RPMI8226 (cell line): ENCODE measurements around the gene DPAGT1.
A peak's percentile ranks its signal among the peaks of the same experiment; 100 is the strongest.
"Not testable (repeated sequence)": the region's sequence is repeated elsewhere in the genome, so short reads cannot be mapped to it uniquely, and the experiment has no call there.

Source experiments
- DNase-seq: peaks from one replicate; pipeline ENCODE4 v3.0.0-alpha.2; 2015

The DPAGT1 gene

GRCh38 chr11:119093942-119094815 is 7.5 kb downstream of the DPAGT1 start:
- DNase-seq = peak; percentile 31

DNA sequence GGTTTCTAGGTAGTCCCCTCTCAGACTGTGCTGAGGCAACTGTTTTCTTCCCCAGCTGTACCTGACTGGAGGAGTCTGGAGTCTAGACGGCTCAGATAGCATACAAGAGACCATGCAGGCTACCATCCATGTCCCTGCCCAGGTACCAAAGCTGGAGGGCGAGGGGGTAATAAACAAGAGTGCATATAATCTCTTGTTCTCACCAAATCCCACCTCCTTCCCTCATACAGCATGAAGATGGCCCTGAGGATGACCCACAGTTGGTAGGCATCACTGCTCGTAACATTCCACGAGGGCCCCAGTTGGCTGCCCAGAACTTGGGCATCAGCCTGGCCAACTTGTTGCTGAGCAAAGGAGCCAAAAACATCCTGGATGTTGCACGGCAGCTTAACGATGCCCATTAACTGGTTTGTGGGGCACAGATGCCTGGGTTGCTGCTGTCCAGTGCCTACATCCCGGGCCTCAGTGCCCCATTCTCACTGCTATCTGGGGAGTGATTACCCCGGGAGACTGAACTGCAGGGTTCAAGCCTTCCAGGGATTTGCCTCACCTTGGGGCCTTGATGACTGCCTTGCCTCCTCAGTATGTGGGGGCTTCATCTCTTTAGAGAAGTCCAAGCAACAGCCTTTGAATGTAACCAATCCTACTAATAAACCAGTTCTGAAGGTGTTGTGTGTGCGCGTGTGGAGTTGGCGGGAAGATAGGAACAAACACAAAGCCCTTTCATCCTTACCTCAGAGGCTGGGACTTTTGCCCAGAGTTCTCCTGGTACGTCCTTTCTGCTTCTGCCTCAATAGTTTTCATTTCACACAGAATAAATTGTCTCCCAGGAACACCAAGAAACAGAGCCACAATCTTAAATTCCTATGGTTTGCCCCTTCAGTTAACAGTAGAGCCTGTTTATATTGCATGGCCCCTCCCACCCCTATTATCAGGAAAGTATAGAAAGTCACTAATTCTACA is 8.5 kb downstream of the DPAGT1 start:
- DNase-seq = no peak

GRCh38 chr11:119091966-119092879 is 9.4 kb downstream of the DPAGT1 start:
- no peak for DNase-seq

- DNase-seq = no peak
These were observed 10.5 kb downstream of the DPAGT1 start for GRCh38 chr11:119091178-119091577.

DNA sequence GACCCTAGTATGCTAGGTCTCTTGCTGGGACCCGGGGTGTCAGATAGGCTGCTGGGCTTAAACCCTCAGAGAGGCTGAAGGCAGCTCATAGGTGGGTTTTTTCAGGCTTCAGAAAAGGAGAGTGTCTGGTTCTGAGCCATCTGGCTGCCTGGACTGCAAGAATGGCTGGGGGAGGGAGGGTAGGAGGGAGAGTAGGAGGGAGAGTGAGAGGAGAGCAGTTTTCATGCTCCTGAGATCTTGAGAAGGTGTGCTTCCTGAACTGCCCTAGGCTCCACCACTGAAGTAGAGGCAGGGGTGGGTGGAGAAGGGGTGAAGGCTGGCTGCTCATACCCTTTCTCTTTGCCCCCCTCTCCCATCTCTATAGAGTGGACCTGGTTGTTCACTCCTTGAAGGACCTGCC is 12.3 kb downstream of the DPAGT1 start:
- DNase-seq = no peak

GRCh38 chr11:119088406-119088805 is 13.2 kb downstream of the DPAGT1 start:
- no peak for DNase-seq

GRCh38 chr11:119087747-119088241 is 13.9 kb downstream of the DPAGT1 start:
- no peak for DNase-seq

- no peak for DNase-seq
These were observed 14.5 kb downstream of the DPAGT1 start for GRCh38 chr11:119087123-119087522.

DNA sequence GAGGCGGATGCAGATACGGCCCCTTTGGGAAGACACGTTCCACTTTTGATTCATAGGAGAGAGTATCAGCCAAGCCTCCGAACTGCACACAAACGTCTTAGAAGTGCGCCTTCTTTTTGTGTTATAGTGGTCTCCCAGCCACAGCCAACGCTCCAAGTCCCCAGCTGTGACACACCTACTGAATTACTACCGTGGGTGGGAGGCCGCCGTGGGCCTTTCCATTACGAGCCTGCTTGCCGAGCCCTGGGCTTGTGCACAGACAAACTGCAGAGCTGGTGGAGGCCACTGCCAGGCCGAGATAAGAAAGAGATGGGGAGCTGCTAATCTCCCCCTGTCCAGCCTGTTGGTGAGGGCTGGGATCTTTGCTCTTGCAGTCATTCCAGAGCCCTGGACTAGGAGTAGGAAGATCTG is 16.2 kb downstream of the DPAGT1 start:
- DNase-seq = no peak

DNA sequence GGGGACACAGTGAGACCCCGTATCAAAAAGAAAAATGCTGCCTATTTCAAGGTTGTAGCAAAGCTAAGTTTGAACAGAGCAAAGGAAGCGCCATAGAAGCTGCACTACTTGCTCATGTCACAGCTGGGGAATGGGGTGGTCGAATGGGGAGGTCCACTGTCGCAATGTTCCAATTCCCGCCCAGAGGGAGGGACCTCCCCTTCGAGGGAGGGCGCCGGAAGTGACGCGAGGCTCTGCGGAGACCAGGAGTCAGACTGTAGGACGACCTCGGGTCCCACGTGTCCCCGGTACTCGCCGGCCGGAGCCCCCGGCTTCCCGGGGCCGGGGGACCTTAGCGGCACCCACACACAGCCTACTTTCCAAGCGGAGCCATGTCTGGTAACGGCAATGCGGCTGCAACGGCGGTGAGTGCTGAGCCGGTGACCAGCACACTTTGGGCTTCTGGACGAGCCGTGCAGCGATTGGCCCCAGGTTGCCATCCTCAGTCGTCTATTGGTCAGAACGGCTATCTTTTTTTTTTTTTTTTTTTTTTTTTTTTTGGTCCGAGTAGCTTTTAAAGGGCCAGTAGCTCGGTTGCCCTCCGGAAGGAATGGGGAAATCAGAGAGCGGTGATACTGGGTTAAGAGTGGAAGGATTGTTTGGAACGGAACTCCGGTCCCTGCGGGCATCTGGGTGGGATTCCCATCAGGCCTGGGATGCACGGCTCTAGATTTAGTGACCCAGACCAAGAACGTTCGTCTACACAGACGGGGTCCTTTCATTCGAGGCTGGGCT is 16.8 kb downstream of the DPAGT1 start, which contains the start of gene HMBS:
TSS of gene HMBS (plus strand) at position 219 of the 774 bp plus-strand sequence. CDS start at position 372, 153 bp downstream.
- peak; percentile 92 for DNase-seq

DNA sequence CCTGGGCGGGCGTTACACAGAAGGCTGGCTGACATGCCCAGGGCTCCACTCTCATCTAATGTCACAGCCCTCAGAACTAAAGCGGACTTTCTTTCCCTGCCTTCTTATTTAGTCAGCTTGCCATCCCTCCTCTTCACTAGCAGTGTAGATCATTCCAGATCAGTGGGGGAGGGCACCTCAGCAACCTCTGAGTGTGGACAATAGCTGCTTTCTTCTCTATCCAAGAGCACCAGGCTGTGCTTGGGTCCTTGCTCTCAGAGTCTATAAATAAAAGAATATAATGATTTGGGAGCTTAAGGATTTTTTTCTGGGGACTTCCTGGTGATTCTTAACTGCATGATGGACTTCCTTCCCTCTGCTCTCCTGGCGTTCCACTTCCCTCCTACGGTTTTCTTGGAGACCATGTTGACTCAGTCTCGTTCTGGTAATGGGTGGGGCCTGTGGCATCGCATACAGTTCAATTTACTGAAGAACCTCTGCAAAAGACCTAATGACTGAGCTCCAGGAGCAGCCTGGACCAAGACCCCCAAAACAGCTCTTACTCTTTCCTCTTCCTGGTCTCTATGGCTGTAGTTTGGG is 19.9 kb downstream of the DPAGT1 start:
- no peak for DNase-seq

DNA sequence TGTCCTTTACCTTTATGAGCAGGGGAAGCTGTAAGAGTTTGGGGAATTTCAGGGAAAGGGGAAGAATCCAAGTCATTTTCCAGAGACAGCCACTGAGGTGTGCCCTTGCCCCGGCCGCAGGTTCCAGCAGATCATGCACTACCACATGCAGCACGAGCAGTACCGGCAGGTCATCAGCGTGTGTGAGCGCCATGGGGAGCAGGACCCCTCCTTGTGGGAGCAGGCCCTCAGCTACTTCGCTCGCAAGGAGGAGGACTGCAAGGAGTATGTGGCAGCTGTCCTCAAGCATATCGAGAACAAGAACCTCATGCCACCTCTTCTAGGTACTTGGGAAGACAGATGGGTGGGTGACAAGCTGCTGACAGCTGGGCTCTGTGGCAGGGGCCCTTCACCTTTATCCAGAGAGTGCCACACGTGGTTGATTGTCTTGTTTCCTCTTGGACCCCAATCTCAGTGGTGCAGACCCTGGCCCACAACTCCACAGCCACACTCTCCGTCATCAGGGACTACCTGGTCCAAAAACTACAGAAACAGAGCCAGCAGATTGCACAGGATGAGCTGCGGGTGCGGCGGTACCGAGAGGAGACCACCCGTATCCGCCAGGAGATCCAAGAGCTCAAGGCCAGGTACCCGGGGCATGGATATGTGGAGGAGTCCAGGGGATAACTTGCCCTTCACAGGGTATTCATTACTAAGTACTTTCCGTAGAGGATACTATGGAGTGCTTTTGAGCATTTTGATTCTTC is 22.8 kb downstream of the DPAGT1 start:
- DNase-seq = no peak

DNA sequence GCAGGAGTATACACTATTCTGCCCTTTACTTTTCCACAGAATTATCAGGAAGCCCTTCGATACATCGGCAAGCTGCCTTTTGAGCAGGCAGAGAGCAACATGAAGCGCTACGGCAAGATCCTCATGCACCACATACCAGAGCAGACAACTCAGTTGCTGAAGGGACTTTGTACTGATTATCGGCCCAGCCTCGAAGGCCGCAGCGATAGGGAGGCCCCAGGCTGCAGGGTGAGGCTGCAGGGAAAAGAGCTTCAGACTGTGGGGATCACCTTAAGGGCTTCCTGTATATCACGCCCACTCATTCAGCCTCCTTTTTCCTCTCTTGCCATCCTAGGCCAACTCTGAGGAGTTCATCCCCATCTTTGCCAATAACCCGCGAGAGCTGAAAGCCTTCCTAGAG is 23.8 kb downstream of the DPAGT1 start:
- no peak for DNase-seq

GRCh38 chr11:119067371-119068222 is 34.1 kb downstream of the DPAGT1 start, which contains the start of gene VPS11:
Gene VPS11 (plus strand): TSS chr11:119067818. CDS start chr11:119067824, 6 bp downstream.
- peak; percentile 95 for DNase-seq

GRCh38 chr11:119065369-119065768 is 36.3 kb downstream of the DPAGT1 start:
- peak; percentile 51 for DNase-seq

DNA sequence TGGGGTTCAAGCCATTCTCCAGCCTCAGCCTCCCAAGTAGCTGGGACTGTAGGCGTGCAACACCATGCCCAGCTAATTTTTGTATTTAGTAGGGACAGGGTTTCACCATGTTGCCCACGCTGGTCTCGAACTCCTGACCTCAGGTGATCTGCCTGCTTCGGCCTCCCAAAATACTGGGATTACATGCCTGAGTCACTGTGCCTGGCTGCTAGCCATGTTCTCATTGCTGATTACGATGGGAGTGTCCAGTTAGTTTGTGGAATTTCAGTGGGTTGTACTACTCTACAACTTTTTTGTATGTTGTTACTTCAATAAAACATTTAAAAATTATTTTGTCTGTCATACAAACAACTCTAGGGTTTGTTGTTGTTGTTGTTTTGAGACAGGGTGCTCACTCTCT is 38.9 kb downstream of the DPAGT1 start:
- DNase-seq = no peak

- no peak for DNase-seq
These were observed 40.4 kb downstream of the DPAGT1 start for GRCh38 chr11:119061256-119061655.

DNA sequence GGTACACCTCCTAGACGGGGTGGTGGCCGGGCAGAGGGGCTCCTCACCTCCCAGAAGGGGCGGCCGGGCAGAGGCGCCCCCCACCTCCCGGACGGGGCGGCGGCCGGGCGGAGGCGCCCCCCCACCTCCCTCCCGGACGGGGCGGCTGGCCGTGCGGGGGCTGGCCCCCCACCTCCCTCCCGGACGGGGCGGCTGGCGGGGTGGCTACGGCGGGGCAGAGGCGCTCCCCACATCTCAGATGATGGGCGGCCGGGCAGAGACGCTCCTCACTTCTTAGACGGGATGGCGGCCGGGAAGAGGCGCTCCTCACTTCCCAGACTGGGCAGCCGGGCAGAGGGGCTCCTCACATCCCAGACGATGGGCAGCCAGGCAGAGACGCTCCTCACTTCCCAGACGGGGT is 42.5 kb downstream of the DPAGT1 start:
- not testable (repeated sequence) for DNase-seq
